HG03460 (cell line): Measurements from ENCODE around the gene EGLN3.
"Not testable (repeated sequence)": the region's sequence is repeated elsewhere in the genome, so short reads cannot be mapped to it uniquely, and the experiment has no call there.

Experiments
- ATAC-seq: cut with Tn5 transposase; IDR thresholded peaks from one replicate; pipeline ENCODE4 v1.9.1; 2021; ENCODE audit not compliant: unreplicated experiment

Gene EGLN3

GRCh38 chr14:33938131-33938949 is 12.5 kb downstream of the EGLN3 start:
- peak; percentile 75 for ATAC-seq

GRCh38 chr14:33936391-33936790 is 14.5 kb downstream of the EGLN3 start:
- ATAC-seq: no peak

- no peak for ATAC-seq
Observed at GRCh38 chr14:33934938-33935337, 15.9 kb downstream of the EGLN3 start.

GRCh38 chr14:33934043-33934750 is 16.7 kb downstream of the EGLN3 start:
- no peak for ATAC-seq

GRCh38 chr14:33933386-33933933 is 17.4 kb downstream of the EGLN3 start:
- no peak for ATAC-seq

- ATAC-seq: no peak
Observed at GRCh38 chr14:33932576-33933345, 18.1 kb downstream of the EGLN3 start.

GRCh38 chr14:33932033-33932432 is 18.8 kb downstream of the EGLN3 start:
- no peak for ATAC-seq

GRCh38 chr14:33931461-33931860 is 19.4 kb downstream of the EGLN3 start:
- ATAC-seq: no peak

GRCh38 chr14:33930439-33930838 is 20.4 kb downstream of the EGLN3 start:
- no peak for ATAC-seq

- ATAC-seq: no peak
Observed at GRCh38 chr14:33929799-33930408, 21.0 kb downstream of the EGLN3 start.

GRCh38 chr14:33928895-33929294 is 22.0 kb downstream of the EGLN3 start:
- ATAC-seq: no peak

GRCh38 chr14:33927944-33928343 is 22.9 kb downstream of the EGLN3 start:
- no peak for ATAC-seq

GRCh38 chr14:33926967-33927366 is 23.9 kb downstream of the EGLN3 start:
- ATAC-seq: not testable (repeated sequence)

- no peak for ATAC-seq
Observed at GRCh38 chr14:33925946-33926345, 24.9 kb downstream of the EGLN3 start.

- ATAC-seq: no peak
Observed at GRCh38 chr14:33925235-33925634, 25.6 kb downstream of the EGLN3 start.

- ATAC-seq: no peak
Observed at GRCh38 chr14:33924566-33925100, 26.2 kb downstream of the EGLN3 start.

- no peak for ATAC-seq
Observed at GRCh38 chr14:33922125-33922524, 28.7 kb downstream of the EGLN3 start.

GRCh38 chr14:33918256-33918655 is 32.6 kb downstream of the EGLN3 start:
- ATAC-seq: no peak

GRCh38 chr14:33917661-33918060 is 33.2 kb downstream of the EGLN3 start:
- ATAC-seq: no peak

GRCh38 chr14:33916663-33917565 is 34.0 kb downstream of the EGLN3 start:
- no peak for ATAC-seq
